PC-3 (cell line): ENCODE measurements around the gene SLC22A6.

Experiments
- CTCF ChIP-seq: fragments of 300-600 bp; sonication (generic); conservative IDR thresholded peaks from 2 replicates; pipeline ENCODE4 v1.5.1; 2017; ENCODE audit warnings: antibody characterized with exemption, low read depth, mild to moderate bottlenecking, low read length
- EZH2 ChIP-seq: fragments of 300-600 bp; sonication (generic); IDR thresholded peaks from one replicate; pipeline ENCODE4 v1.6.1; 2017; ENCODE audit warnings: antibody characterized with exemption, mild to moderate bottlenecking, low read length; ENCODE audit not compliant: unreplicated experiment
- EZH2phosphoT487 ChIP-seq: fragments of 300-600 bp; sonication (generic); IDR thresholded peaks from 2 replicates; pipeline ENCODE4 v1.6.1; 2018; ENCODE audit warnings: mild to moderate bottlenecking, antibody characterized with exemption, low read length, borderline replicate concordance

GRCh38 chr11:63019506-63019905 is 34.7 kb upstream of the SLC22A6 start:
- TF ChIP-seq CTCF (no peak), EZH2 (no peak), EZH2phosphoT487 (no peak)
